K562 (cell line): ENCODE results near the gene RCOR1. TPM values are rescaled to one million over a fixed set of nuclear protein-coding genes. Genes with fewer than 3 reads are reported as not detected.
A peak's percentile ranks its signal among the peaks of the same experiment; 100 is the strongest.

Experiments used
- CEBPZ ChIP-seq: fragments of 150-350 bp; IDR thresholded peaks from 2 replicates; pipeline ENCODE4 v1.6.1; 2014; ENCODE audit warnings: low read depth, mild to moderate bottlenecking, low read length, borderline replicate concordance
- CHD1 ChIP-seq: fragments of 200-600 bp; sonication (generic); IDR thresholded peaks from one replicate; pipeline ENCODE4 v1.6.1; 2012; ENCODE audit warnings: mild to moderate bottlenecking, moderate library complexity, low read length, inconsistent platforms
- CUX1 ChIP-seq: fragments of 200-800 bp; sonication (Bioruptor generic); IDR thresholded peaks from 2 replicates; pipeline ENCODE4 v1.6.1; 2016; ENCODE audit warnings: missing genetic modification characterization, missing compliant biosample characterization
- E4F1 ChIP-seq: fragments of 250-450 bp; sonication (Bioruptor Pico); IDR thresholded peaks from 2 replicates; pipeline ENCODE4 v1.5.0; 2021; ENCODE audit warnings: mild to moderate bottlenecking, borderline replicate concordance
- EP300 ChIP-seq: IDR thresholded peaks from 2 replicates; pipeline ENCODE4 v1.6.1; 2012; ENCODE audit warnings: low read length, improper control_type of control experiment
- ETV5 ChIP-seq: sonication (generic); formaldehyde crosslinking; IDR thresholded peaks from 2 replicates; pipeline ENCODE4 v1.4.0; 2020; ENCODE audit warnings: low read depth, mild to moderate bottlenecking, missing genetic modification reagents
- MAFG ChIP-seq: fragments of 450-650 bp; conservative IDR thresholded peaks from 2 replicates; pipeline ENCODE4 v1.6.1; 2016; ENCODE audit warnings: missing genetic modification characterization, missing compliant biosample characterization
- MEF2D ChIP-seq: conservative IDR thresholded peaks from 2 replicates; pipeline ENCODE4 v1.6.1; 2016; ENCODE audit warnings: low read depth, missing genetic modification characterization, missing compliant biosample characterization
- NR4A1 ChIP-seq, 2 experiments: fragments of 250-450 bp in 1 of 2; fragments of 450-650 bp in 1 of 2; sonication (Bioruptor Pico) in 1 of 2; IDR thresholded peaks; 2 replicates each; pipeline versions ENCODE4 v1.4.0 to v1.6.1; 2016 to 2020; ENCODE audit warnings: mild to moderate bottlenecking in 2 of 2, missing compliant biosample characterization in 1 of 2, missing genetic modification characterization in 1 of 2, moderate library complexity in 1 of 2
- PKNOX1 ChIP-seq: fragments of 450-650 bp; IDR thresholded peaks from 2 replicates; pipeline ENCODE4 v1.6.1; 2016
- SETDB1 ChIP-seq: IDR thresholded peaks from one replicate; pipeline ENCODE4 v1.6.1; 2012; ENCODE audit warnings: low read length, control low read depth, inconsistent platforms
- TRIM28 ChIP-seq: fragments of 450-650 bp; IDR thresholded peaks from 2 replicates; pipeline ENCODE4 v1.6.1; 2017
- ZNF24 ChIP-seq: fragments of 450-650 bp; IDR thresholded peaks from 2 replicates; pipeline ENCODE4 v1.6.1; 2016
- polyA plus RNA-seq, 8 experiments: library from polyadenylated mRNA; depleted of rRNA in 4 of 8; stranded (reverse) in 5 of 8; unstranded in 3 of 8; fragments of >200 nt; fragmentation: Nextera tagmentation in 2 of 8; fragmentation: Illumina TruSeq in 1 of 8; extraction: Ambion mirVana in 2 of 8; extraction: Trizol in 1 of 8; gene quantifications; 2 replicates each; pipeline versions ENCODE4 v1.2.1 to v1.2.3, GENCODE V29; 2011 to 2014; ENCODE audit warnings: inconsistent platforms in 1 of 8, missing spikeins in 1 of 8
- total RNA-seq, 7 experiments: library from RNA; depleted of rRNA in 6 of 7; stranded (reverse); fragments of >200 nt in 6 of 7; fragmentation: Illumina TruSeq in 2 of 7; extraction: Trizol in 2 of 7; gene quantifications; 2 replicates each; pipeline versions ENCODE4 v1.2.1 to v1.2.3, GENCODE V29; 2011 to 2021; ENCODE audit warnings: low replicate concordance in 1 of 7

The RCOR1 gene
- total and polyA plus RNA-seq, 9 of the 15 experiments (the other 6 are each of a cell fraction or from before 2014, with no cell fraction given), result 8.5 to 47.9 (median 20.9) TPM

DNA sequence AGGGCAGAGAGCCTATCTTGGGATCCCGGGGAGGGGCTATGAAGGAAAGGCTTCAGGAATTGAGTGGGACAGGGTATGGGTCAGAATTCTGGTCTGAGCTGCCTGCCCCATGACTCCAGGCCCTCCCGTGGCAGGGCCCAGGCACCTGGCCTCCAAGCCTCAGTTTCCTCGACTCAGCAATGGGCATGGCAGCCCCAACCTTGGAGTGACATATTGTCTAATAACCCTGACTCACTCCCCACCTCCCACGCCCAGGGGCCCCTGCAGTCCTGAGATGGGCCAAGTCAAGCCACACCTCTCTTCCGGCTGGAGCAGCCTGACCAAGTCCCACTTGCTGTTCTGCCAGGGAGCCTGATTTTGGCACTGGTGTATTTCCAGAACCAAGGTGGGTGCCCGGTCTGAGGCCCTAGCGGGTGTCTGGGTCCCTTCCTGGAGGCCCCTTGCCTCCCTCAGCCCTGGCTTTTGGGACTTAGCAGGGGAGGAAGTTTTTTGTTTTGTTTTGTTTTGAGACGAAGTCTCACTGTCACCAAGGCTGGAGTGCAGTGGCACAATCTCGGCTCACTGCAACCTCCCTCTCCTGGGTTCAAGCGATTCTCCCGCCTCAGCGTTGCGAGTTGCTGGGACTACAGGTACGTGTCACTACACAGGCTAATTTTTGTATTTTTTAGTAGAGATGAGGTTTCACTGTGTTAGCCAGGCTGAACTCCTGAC lies 40.3 kb upstream of the RCOR1 start (continued):
- TF ChIP-seq CHD1, result no peak
- no peak for TF ChIP-seq ZNF24
- TF ChIP-seq ETV5, result peak; percentile 93
- no peak; the same call in 1 of the 2 replicates for TF ChIP-seq MEF2D (tag)
- TF ChIP-seq EP300, result peak; percentile 85
- TF ChIP-seq NR4A1 (CRISPR knock-in tag; IDR thresholded peaks at IDR 0.05), result no peak
- TF ChIP-seq NR4A1 (tag; IDR thresholded peaks at IDR 0.05), result 0 out of 2 replicates have a peak, but pooled peaks have one; percentile 19
- TF ChIP-seq MAFG (tag), result peak; percentile 79
- TF ChIP-seq SETDB1, result no peak
- TF ChIP-seq E4F1, result no peak
- peak; percentile 34; the same call in 1 of the 2 replicates for TF ChIP-seq TRIM28
- no peak for TF ChIP-seq CEBPZ
- TF ChIP-seq CUX1, result no peak
- TF ChIP-seq PKNOX1, result peak; percentile 87
